GM23338 (cell line): ENCODE measurements around the gene MRTFA. TPM values are rescaled to one million over a fixed set of nuclear protein-coding genes. Genes with fewer than 3 reads are reported as not detected.

ENCODE experiments used
- ATAC-seq: fragments of 200-7000 bp; cut with Tn5 transposase; 3 replicates; pipeline ENCODE4 v1.9.1; 2020
- DNase-seq: peaks from one replicate; pipeline ENCODE4 v3.0.0-alpha.2; 2015; ENCODE audit warnings: low spot score
- H2AFZ ChIP-seq: fragments of 200-600 bp; sonication (generic); 2 replicates; pipeline ENCODE4 v1.8.0; 2016; ENCODE audit warnings: antibody characterized with exemption, mild to moderate bottlenecking, moderate library complexity
- H3F3A ChIP-seq: fragments of 200-600 bp; sonication (generic); replicated peaks from 2 replicates; pipeline ENCODE4 v1.8.0; 2017; ENCODE audit warnings: antibody characterized with exemption, mixed run types, low read depth
- H3K27ac ChIP-seq: fragments of 200-600 bp; sonication (generic); 2 replicates; pipeline ENCODE4 v1.6.1; 2016; ENCODE audit warnings: low read depth
- H3K27me3 ChIP-seq: fragments of 200-600 bp; sonication (generic); 2 replicates; pipeline ENCODE4 v1.8.0; 2016; ENCODE audit warnings: mild to moderate bottlenecking, mixed run types, moderate library complexity; ENCODE audit not compliant: insufficient read depth
- H3K36me3 ChIP-seq: fragments of 200-600 bp; sonication (generic); 2 replicates; pipeline ENCODE4 v1.8.0; 2016; ENCODE audit warnings: mild to moderate bottlenecking; ENCODE audit not compliant: insufficient read depth
- H3K4me1 ChIP-seq: fragments of 200-600 bp; sonication (generic); 2 replicates; pipeline ENCODE4 v1.8.0; 2016; ENCODE audit warnings: mild to moderate bottlenecking, moderate library complexity; ENCODE audit not compliant: insufficient read depth
- H3K4me2 ChIP-seq: fragments of 200-600 bp; sonication (generic); 2 replicates; pipeline ENCODE4 v1.7.1; 2017; ENCODE audit warnings: mixed run types
- H3K4me3 ChIP-seq: fragments of 200-600 bp; sonication (generic); 2 replicates; pipeline ENCODE4 v1.6.1; 2016; ENCODE audit warnings: mixed run types
- H3K79me2 ChIP-seq: fragments of 200-600 bp; sonication (generic); replicated peaks from 2 replicates; pipeline ENCODE4 v1.8.0; 2017; ENCODE audit warnings: mild to moderate bottlenecking; ENCODE audit not compliant: insufficient read depth
- H3K9me2 ChIP-seq: fragments of 200-600 bp; sonication (generic); 2 replicates; pipeline ENCODE4 v1.8.0; 2017; ENCODE audit not compliant: insufficient read depth
- H4K20me1 ChIP-seq: fragments of 200-600 bp; sonication (generic); replicated peaks from 2 replicates; pipeline ENCODE4 v1.8.0; 2017; ENCODE audit warnings: mild to moderate bottlenecking; ENCODE audit not compliant: insufficient read depth
- H3K27ac Mint-ChIP-seq: 2 replicates; pipeline ENCODE4 v1.8.0; 2020; ENCODE audit warnings: inconsistent platforms, mild to moderate bottlenecking, moderate library complexity, mixed read lengths
- H3K27me3 Mint-ChIP-seq: 3 replicates; pipeline ENCODE4 v1.8.0; 2022; ENCODE audit warnings: low read depth, mild to moderate bottlenecking, moderate library complexity, mixed read lengths, inconsistent platforms; ENCODE audit not compliant: insufficient read depth, poor library complexity
- H3K36me3 Mint-ChIP-seq: 3 replicates; pipeline ENCODE4 v1.8.0; 2021; ENCODE audit warnings: low read depth, mild to moderate bottlenecking, inconsistent platforms, moderate library complexity, mixed read lengths
- H3K4me1 Mint-ChIP-seq: 3 replicates; pipeline ENCODE4 v1.8.0; 2020; ENCODE audit warnings: mild to moderate bottlenecking, inconsistent platforms, mixed read lengths
- H3K4me3 Mint-ChIP-seq: 3 replicates; pipeline ENCODE4 v1.8.0; 2021; ENCODE audit warnings: moderate library complexity, mild to moderate bottlenecking, inconsistent platforms, mixed read lengths
- H3K9me3 Mint-ChIP-seq: 3 replicates; pipeline ENCODE4 v1.8.0; 2020; ENCODE audit warnings: moderate library complexity, mild to moderate bottlenecking, inconsistent platforms, mixed read lengths
- EZH2 ChIP-seq: fragments of 200-600 bp; sonication (generic); IDR thresholded peaks from one replicate; pipeline ENCODE4 v1.8.0; 2017; ENCODE audit warnings: antibody characterized with exemption, mild to moderate bottlenecking, low read depth; ENCODE audit not compliant: unreplicated experiment
- EZH2phosphoT487 ChIP-seq: fragments of 200-600 bp; sonication (generic); IDR thresholded peaks from one replicate; pipeline ENCODE4 v1.8.1; 2018; ENCODE audit warnings: antibody characterized with exemption; ENCODE audit not compliant: unreplicated experiment
- NANOG ChIP-seq: IDR thresholded peaks from 2 replicates; pipeline ENCODE4 v1.6.1; 2016; ENCODE audit warnings: antibody characterized with exemption, borderline replicate concordance
- POLR2AphosphoS5 ChIP-seq: IDR thresholded peaks from 2 replicates; pipeline ENCODE4 v1.6.1; 2016; ENCODE audit warnings: antibody characterized with exemption, low read depth
- STAT1 ChIP-seq: IDR thresholded peaks from one replicate; pipeline ENCODE4 v1.6.1; 2016; ENCODE audit warnings: antibody characterized with exemption; ENCODE audit not compliant: unreplicated experiment
- ZNF114 ChIP-seq: fragments of 250-450 bp; sonication (Bioruptor Pico); IDR thresholded peaks from 2 replicates; pipeline ENCODE4 v1.5.0; 2020; ENCODE audit warnings: mild to moderate bottlenecking, moderate library complexity
- polyA plus RNA-seq: library from polyadenylated mRNA; unstranded; fragments of >200 nt; fragmentation: Nextera tagmentation; extraction: Ambion mirVana; gene quantifications from 2 replicates; pipeline ENCODE4 v1.2.1, GENCODE V29; 2016
- total RNA-seq: library from RNA; depleted of rRNA; stranded (reverse); fragments of >200 nt; shearing (Covaris generic); gene quantifications from 2 replicates; pipeline ENCODE4 v1.2.3, GENCODE V29; 2014
- TF ChIP-seq, protein P1 (sequence below), 2 experiments: fragments of 200-600 bp in 1 of 2; sonication (generic) in 1 of 2; conservative IDR thresholded peaks; 2 replicates each; pipeline versions ENCODE4 v1.5.1 to v1.6.1; 2016 to 2017; ENCODE audit warnings: antibody characterized with exemption in 2 of 2, low read depth in 2 of 2, mild to moderate bottlenecking in 2 of 2, moderate library complexity in 1 of 2
- TF ChIP-seq, protein P2 (sequence below): fragments of 250-450 bp; sonication (Bioruptor Pico); IDR thresholded peaks from 2 replicates; pipeline ENCODE4 v1.5.0; 2020; ENCODE audit warnings: mild to moderate bottlenecking, moderate library complexity

Gene MRTFA
- total and polyA plus RNA-seq, 2 experiments from 2014 or later: 18.1 to 92.4 TPM

DNA sequence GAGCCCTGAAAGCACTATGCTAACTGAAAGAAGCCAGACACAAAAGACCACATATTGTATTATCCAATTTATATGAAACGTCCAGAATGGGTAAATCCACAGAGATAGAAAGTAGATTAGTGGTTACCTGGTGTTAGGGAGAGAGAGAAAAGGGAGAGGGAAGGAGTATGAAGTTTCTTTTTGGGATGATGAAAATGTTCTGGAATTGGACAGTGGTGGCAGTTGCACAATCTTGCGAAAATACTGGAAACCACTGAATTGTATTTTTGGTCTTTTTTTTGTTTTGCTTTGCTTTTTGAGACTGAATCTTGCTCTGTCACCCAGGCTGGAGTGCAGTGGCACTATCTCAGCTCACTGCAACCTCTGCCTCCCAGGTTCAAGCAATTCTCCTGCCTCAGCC lies 63.5 kb downstream of the MRTFA start:
- Histone ChIP-seq H3K79me2 (peaks cover 60% of the 10 kb centered on the region), H3K4me3 (no peak overlapping the region), H2AFZ (no peak overlapping the region), H4K20me1 (no peaks in the 10 kb centered on the region), H3K27me3 (no peaks in the 10 kb centered on the region), H3K36me3 (0 out of 2 replicates have a peak, but pooled peaks cover 8% of the 10 kb centered on the region), H3K27ac (no peak overlapping the region), H3F3A (0 out of 2 replicates have a peak, but pooled peaks cover 3% of the 10 kb centered on the region), H3K9me2 (no peaks in the 10 kb centered on the region), H3K4me1 (peaks cover 7% of the 10 kb centered on the region; the same call in 1 of the 2 replicates), H3K4me2 (no peak overlapping the region)
- peaks cover 31% of the 10 kb centered on the region for H3K9me3 Mint-ChIP-seq
- no peak for TF ChIP-seq EZH2phosphoT487
- TF ChIP-seq NANOG: no peak
- TF ChIP-seq EZH2: no peak
- TF ChIP-seq, protein P1, sequence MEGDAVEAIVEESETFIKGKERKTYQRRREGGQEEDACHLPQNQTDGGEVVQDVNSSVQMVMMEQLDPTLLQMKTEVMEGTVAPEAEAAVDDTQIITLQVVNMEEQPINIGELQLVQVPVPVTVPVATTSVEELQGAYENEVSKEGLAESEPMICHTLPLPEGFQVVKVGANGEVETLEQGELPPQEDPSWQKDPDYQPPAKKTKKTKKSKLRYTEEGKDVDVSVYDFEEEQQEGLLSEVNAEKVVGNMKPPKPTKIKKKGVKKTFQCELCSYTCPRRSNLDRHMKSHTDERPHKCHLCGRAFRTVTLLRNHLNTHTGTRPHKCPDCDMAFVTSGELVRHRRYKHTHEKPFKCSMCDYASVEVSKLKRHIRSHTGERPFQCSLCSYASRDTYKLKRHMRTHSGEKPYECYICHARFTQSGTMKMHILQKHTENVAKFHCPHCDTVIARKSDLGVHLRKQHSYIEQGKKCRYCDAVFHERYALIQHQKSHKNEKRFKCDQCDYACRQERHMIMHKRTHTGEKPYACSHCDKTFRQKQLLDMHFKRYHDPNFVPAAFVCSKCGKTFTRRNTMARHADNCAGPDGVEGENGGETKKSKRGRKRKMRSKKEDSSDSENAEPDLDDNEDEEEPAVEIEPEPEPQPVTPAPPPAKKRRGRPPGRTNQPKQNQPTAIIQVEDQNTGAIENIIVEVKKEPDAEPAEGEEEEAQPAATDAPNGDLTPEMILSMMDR (conservative IDR thresholded peaks at IDR 0.05; ENCODE audit: low read depth in 2 of 2): no peak
- TF ChIP-seq, protein P2, sequence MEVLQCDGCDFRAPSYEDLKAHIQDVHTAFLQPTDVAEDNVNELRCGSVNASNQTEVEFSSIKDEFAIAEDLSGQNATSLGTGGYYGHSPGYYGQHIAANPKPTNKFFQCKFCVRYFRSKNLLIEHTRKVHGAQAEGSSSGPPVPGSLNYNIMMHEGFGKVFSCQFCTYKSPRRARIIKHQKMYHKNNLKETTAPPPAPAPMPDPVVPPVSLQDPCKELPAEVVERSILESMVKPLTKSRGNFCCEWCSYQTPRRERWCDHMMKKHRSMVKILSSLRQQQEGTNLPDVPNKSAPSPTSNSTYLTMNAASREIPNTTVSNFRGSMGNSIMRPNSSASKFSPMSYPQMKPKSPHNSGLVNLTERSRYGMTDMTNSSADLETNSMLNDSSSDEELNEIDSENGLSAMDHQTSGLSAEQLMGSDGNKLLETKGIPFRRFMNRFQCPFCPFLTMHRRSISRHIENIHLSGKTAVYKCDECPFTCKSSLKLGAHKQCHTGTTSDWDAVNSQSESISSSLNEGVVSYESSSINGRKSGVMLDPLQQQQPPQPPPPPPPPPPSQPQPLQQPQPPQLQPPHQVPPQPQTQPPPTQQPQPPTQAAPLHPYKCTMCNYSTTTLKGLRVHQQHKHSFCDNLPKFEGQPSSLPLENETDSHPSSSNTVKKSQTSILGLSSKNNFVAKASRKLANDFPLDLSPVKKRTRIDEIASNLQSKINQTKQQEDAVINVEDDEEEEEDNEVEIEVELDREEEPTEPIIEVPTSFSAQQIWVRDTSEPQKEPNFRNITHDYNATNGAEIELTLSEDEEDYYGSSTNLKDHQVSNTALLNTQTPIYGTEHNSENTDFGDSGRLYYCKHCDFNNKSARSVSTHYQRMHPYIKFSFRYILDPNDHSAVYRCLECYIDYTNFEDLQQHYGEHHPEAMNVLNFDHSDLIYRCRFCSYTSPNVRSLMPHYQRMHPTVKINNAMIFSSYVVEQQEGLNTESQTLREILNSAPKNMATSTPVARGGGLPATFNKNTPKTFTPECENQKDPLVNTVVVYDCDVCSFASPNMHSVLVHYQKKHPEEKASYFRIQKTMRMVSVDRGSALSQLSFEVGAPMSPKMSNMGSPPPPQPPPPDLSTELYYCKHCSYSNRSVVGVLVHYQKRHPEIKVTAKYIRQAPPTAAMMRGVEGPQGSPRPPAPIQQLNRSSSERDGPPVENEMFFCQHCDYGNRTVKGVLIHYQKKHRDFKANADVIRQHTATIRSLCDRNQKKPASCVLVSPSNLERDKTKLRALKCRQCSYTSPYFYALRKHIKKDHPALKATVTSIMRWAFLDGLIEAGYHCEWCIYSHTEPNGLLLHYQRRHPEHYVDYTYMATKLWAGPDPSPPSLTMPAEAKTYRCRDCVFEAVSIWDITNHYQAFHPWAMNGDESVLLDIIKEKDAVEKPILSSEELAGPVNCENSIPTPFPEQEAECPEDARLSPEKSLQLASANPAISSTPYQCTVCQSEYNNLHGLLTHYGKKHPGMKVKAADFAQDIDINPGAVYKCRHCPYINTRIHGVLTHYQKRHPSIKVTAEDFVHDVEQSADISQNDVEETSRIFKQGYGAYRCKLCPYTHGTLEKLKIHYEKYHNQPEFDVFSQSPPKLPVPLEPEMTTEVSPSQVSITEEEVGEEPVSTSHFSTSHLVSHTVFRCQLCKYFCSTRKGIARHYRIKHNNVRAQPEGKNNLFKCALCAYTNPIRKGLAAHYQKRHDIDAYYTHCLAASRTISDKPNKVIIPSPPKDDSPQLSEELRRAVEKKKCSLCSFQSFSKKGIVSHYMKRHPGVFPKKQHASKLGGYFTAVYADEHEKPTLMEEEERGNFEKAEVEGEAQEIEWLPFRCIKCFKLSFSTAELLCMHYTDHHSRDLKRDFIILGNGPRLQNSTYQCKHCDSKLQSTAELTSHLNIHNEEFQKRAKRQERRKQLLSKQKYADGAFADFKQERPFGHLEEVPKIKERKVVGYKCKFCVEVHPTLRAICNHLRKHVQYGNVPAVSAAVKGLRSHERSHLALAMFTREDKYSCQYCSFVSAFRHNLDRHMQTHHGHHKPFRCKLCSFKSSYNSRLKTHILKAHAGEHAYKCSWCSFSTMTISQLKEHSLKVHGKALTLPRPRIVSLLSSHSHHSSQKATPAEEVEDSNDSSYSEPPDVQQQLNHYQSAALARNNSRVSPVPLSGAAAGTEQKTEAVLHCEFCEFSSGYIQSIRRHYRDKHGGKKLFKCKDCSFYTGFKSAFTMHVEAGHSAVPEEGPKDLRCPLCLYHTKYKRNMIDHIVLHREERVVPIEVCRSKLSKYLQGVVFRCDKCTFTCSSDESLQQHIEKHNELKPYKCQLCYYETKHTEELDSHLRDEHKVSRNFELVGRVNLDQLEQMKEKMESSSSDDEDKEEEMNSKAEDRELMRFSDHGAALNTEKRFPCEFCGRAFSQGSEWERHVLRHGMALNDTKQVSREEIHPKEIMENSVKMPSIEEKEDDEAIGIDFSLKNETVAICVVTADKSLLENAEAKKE (CRISPR knock-in tag): no peak
- no peak for TF ChIP-seq STAT1
- no peak for TF ChIP-seq ZNF114 (CRISPR knock-in tag)
- TF ChIP-seq POLR2AphosphoS5: no peak
- ATAC-seq (no peak), DNase-seq (no peak)
- peaks cover 43% of the 10 kb centered on the region for H3K36me3 Mint-ChIP-seq
- H3K27ac Mint-ChIP-seq: no peak overlapping the region
- H3K27me3 Mint-ChIP-seq: peaks cover 3% of the 10 kb centered on the region
- H3K4me3 Mint-ChIP-seq: no peak overlapping the region
- no peaks in the 10 kb centered on the region; the same call in 2 of the 3 replicates for H3K4me1 Mint-ChIP-seq
